Measurements from ENCODE around the gene LCLAT1. TPM values are rescaled to one million over a fixed set of nuclear protein-coding genes. Genes with fewer than 3 reads are reported as not detected.

Gene LCLAT1
- total and polyA plus RNA-seq, 2 donors (not counting 1 experiment from before 2014, with no cell fraction given), result 5.1 to 21.9 TPM

DNA sequence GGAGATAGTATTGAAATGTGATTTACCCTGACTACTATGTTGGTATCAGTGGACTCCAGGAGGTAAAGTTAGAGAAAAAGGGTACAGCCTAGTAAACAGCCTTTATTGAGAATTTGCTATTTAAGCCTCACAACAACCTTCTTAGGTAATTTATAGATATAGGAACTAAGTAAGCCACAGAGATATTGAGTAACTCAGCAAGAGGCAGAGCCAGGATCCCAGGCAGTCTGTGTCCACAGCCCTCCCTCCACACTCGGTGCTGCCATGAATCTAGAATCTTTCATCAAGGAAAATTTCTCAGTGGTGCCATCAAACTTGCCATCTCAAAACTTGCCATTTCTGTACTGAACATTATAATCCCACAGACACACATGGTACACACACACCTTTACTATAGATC lies 189.3 kb downstream of the LCLAT1 start:
- H3K27me3 ChIP-seq (replicated peaks in 1 of 4; ENCODE audit: control extremely low read depth in 1 of 4, control insufficient read depth in 3 of 4, insufficient read depth in 4 of 4, low read length in 3 of 4), result no peaks in the 10 kb centered on the region
- H3K4me1 ChIP-seq (ENCODE audit: control insufficient read depth in 2 of 2, insufficient read depth in 2 of 2, low read length in 2 of 2), result peaks cover 0 to under 1% of the 10 kb centered on the region in 2 donors
- no peak overlapping the region for H3K4me3 ChIP-seq (ENCODE audit: control extremely low read depth in 1 of 5, extremely low read depth in 1 of 5, insufficient read depth in 1 of 5, low read depth in 2 of 5, low read length in 4 of 5)
- intact Hi-C loops (cut with micrococcal nuclease), result no loop called here
- ATAC-seq (ENCODE audit: low read depth) (no peak), DNase-seq (no peak)
- TF ChIP-seq, protein P1, sequence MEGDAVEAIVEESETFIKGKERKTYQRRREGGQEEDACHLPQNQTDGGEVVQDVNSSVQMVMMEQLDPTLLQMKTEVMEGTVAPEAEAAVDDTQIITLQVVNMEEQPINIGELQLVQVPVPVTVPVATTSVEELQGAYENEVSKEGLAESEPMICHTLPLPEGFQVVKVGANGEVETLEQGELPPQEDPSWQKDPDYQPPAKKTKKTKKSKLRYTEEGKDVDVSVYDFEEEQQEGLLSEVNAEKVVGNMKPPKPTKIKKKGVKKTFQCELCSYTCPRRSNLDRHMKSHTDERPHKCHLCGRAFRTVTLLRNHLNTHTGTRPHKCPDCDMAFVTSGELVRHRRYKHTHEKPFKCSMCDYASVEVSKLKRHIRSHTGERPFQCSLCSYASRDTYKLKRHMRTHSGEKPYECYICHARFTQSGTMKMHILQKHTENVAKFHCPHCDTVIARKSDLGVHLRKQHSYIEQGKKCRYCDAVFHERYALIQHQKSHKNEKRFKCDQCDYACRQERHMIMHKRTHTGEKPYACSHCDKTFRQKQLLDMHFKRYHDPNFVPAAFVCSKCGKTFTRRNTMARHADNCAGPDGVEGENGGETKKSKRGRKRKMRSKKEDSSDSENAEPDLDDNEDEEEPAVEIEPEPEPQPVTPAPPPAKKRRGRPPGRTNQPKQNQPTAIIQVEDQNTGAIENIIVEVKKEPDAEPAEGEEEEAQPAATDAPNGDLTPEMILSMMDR (IDR thresholded peaks at IDR 0.05), result no peak
- TF ChIP-seq EZH2 (IDR thresholded peaks at IDR 0.05; ENCODE audit: borderline replicate concordance, insufficient read depth, low read depth, low read length, poor library complexity, severe bottlenecking), result no peak
- H3K9me3 Mint-ChIP-seq (ENCODE audit: insufficient read depth), result no peaks in the 10 kb centered on the region
- H3K36me3 ChIP-seq (replicated peaks in 1 of 2; ENCODE audit: control extremely low read depth in 1 of 2, control insufficient read depth in 1 of 2, extremely low read depth in 1 of 2, insufficient read depth in 2 of 2, low read length in 1 of 2), result peaks cover 6 to 8% of the 10 kb centered on the region in 2 experiments
- H3K27ac Mint-ChIP-seq, result no peak overlapping the region
- no peaks in the 10 kb centered on the region for H3K79me2 ChIP-seq (ENCODE audit: control insufficient read depth, insufficient read depth, low read length)
- H3K4me2 ChIP-seq (replicated peaks; ENCODE audit: low read depth, low read length, poor library complexity, severe bottlenecking), result no peak overlapping the region
- no peaks in the 10 kb centered on the region for H3K9me3 ChIP-seq (ENCODE audit: control extremely low read depth in 1 of 3, control insufficient read depth in 2 of 3, insufficient read depth in 1 of 3, low read length in 2 of 3)
- WGBS (ENCODE audit: insufficient coverage), result 75% methylated on average over 1 of the region's 1 CpG
- H3K27ac ChIP-seq (ENCODE audit: low read length in 2 of 2), result no peak overlapping the region
- ChIA-PET POLR2A (no interaction called here), CTCF (no interaction called here)
- no peak overlapping the region for H3K9ac ChIP-seq (ENCODE audit: low read length)
- no peak overlapping the region for H3K4me3 Mint-ChIP-seq
- H3K27me3 Mint-ChIP-seq, result no peaks in the 10 kb centered on the region
- no peak overlapping the region for H2AFZ ChIP-seq (ENCODE audit: insufficient read depth, low read depth, low read length, poor library complexity, severe bottlenecking)
- H3K4me1 Mint-ChIP-seq, result peaks cover 7% of the 10 kb centered on the region
- no peaks in the 10 kb centered on the region for H4K20me1 ChIP-seq (ENCODE audit: control insufficient read depth, insufficient read depth, low read length, poor library complexity, severe bottlenecking)

DNA sequence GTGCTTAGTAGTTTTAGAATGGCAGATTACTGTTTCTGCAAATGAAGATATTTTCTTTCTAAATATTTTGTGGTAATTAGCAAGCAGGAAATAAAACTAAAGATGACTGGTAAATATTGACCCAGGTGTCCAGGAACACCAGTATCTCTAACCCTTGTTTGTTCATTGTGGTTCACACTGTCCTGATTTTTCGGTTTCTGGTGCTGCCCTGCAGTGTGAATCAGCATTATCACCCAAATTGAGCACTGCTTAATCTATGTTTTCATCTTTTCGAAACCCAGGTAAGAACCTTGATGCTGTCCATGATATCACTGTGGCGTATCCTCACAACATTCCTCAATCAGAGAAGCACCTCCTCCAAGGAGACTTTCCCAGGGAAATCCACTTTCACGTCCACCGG lies 192.8 kb downstream of the LCLAT1 start:
- ChIA-PET CTCF (no interaction called here), POLR2A (no interaction called here)
- Mint-ChIP-seq H3K4me1 (peaks cover 15% of the 10 kb centered on the region), H3K9me3 (ENCODE audit: insufficient read depth) (no peaks in the 10 kb centered on the region), H3K4me3 (no peak overlapping the region), H3K27ac (no peak overlapping the region), H3K27me3 (no peaks in the 10 kb centered on the region)
- Histone ChIP-seq H3K4me2 (replicated peaks; ENCODE audit: low read depth, low read length, poor library complexity, severe bottlenecking) (no peak overlapping the region), H3K4me1 (ENCODE audit: control insufficient read depth in 2 of 2, insufficient read depth in 2 of 2, low read length in 2 of 2) (peaks cover 8% of the 10 kb centered on the region in 2 donors), H3K9me3 (ENCODE audit: control extremely low read depth in 1 of 3, control insufficient read depth in 2 of 3, insufficient read depth in 1 of 3, low read length in 2 of 3) (no peaks in the 10 kb centered on the region), H3K27me3 (replicated peaks in 1 of 4; ENCODE audit: control extremely low read depth in 1 of 4, control insufficient read depth in 3 of 4, insufficient read depth in 4 of 4, low read length in 3 of 4) (no peaks in the 10 kb centered on the region), H4K20me1 (ENCODE audit: control insufficient read depth, insufficient read depth, low read length, poor library complexity, severe bottlenecking) (no peaks in the 10 kb centered on the region), H3K79me2 (ENCODE audit: control insufficient read depth, insufficient read depth, low read length) (no peaks in the 10 kb centered on the region), H2AFZ (ENCODE audit: insufficient read depth, low read depth, low read length, poor library complexity, severe bottlenecking) (no peak overlapping the region), H3K27ac (ENCODE audit: low read length in 2 of 2) (no peak overlapping the region), H3K9ac (ENCODE audit: low read length) (no peak overlapping the region), H3K4me3 (ENCODE audit: control extremely low read depth in 1 of 5, extremely low read depth in 1 of 5, insufficient read depth in 1 of 5, low read depth in 2 of 5, low read length in 4 of 5) (no peak overlapping the region), H3K36me3 (replicated peaks in 1 of 2; ENCODE audit: control extremely low read depth in 1 of 2, control insufficient read depth in 1 of 2, extremely low read depth in 1 of 2, insufficient read depth in 2 of 2, low read length in 1 of 2) (peaks cover 1 to 6% of the 10 kb centered on the region in 2 experiments)
- TF ChIP-seq EZH2 (IDR thresholded peaks at IDR 0.05; ENCODE audit: borderline replicate concordance, insufficient read depth, low read depth, low read length, poor library complexity, severe bottlenecking), result no peak
- TF ChIP-seq, protein P1 (IDR thresholded peaks at IDR 0.05), result no peak
- no peak for ATAC-seq (ENCODE audit: low read depth)
- WGBS (ENCODE audit: insufficient coverage), result 82% methylated on average over 2 of the region's 5 CpGs
- no peak for DNase-seq
- intact Hi-C loops (cut with micrococcal nuclease), result no loop called here

All from B cell (primary cell).